H1 (cell line): ENCODE data around the gene TRAK1. TPM values are rescaled to one million over a fixed set of nuclear protein-coding genes. Genes with fewer than 3 reads are reported as not detected.

ENCODE experiments used
- BRCA1 ChIP-seq: IDR thresholded peaks from 2 replicates; pipeline ENCODE4 v1.6.1; 2012; ENCODE audit warnings: low read depth, low read length, improper control_type of control experiment
- EGR1 ChIP-seq: IDR thresholded peaks from 2 replicates; pipeline ENCODE4 v1.6.1; 2011; ENCODE audit warnings: low read depth, low read length, borderline replicate concordance
- EZH2 ChIP-seq: fragments of 200-600 bp; sonication (generic); IDR thresholded peaks from 2 replicates; pipeline ENCODE4 v1.7.1; 2012; ENCODE audit warnings: low read depth, mild to moderate bottlenecking, moderate library complexity, low read length, inconsistent platforms; ENCODE audit not compliant: severe bottlenecking
- JUN ChIP-seq: IDR thresholded peaks from 2 replicates; pipeline ENCODE4 v1.6.1; 2011; ENCODE audit warnings: low read depth, mild to moderate bottlenecking, improper control_type of control experiment, low read length
- KDM5A ChIP-seq: fragments of 200-600 bp; IDR thresholded peaks from 2 replicates; pipeline ENCODE4 v1.7.1; 2012; ENCODE audit warnings: mild to moderate bottlenecking, low read length, inconsistent platforms, mixed read lengths
- TBP ChIP-seq: IDR thresholded peaks from 2 replicates; pipeline ENCODE4 v1.6.1; 2011; ENCODE audit warnings: low read depth, low read length, improper control_type of control experiment
- polyA plus RNA-seq, 7 experiments: library from polyadenylated mRNA; depleted of rRNA in 3 of 7; stranded (reverse) in 5 of 7; unstranded in 2 of 7; fragments of >200 nt in 5 of 7; fragments of 200-250 nt in 2 of 7; gene quantifications; 1 replicate in 5 of 7; 2 replicates in 1 of 7; 4 replicates in 1 of 7; pipeline versions ENCODE4 v1.2.1 to v1.2.3, GENCODE V29; 2011 to 2013; ENCODE audit warnings: missing spikeins in 2 of 7, mixed read lengths in 2 of 7
- total RNA-seq: library from RNA; stranded (reverse); fragmentation: NEBNext Ultra II Directional; extraction: Animal tissue kit (Norgen Biotek cat#: 25700); gene quantifications from 2 replicates; pipeline ENCODE4 v1.2.1, GENCODE V29; 2021
- TF ChIP-seq, protein P1 (sequence below), 3 experiments: IDR thresholded peaks; 1 replicate in 2 of 3; 2 replicates in 1 of 3; pipeline versions ENCODE4 v1.5.1 to v1.6.1; 2011; ENCODE audit warnings: low read length in 3 of 3, mild to moderate bottlenecking in 3 of 3, inconsistent platforms in 2 of 3, low read depth in 1 of 3, moderate library complexity in 1 of 3; ENCODE audit not compliant: insufficient read depth in 1 of 3; ENCODE audit errors: control extremely low read depth in 1 of 3

Gene TRAK1
- total and polyA plus RNA-seq, 2 of the 8 experiments (the other 6 are each of a cell fraction or from before 2014, with no cell fraction given): 21.3 to 32.7 TPM

DNA sequence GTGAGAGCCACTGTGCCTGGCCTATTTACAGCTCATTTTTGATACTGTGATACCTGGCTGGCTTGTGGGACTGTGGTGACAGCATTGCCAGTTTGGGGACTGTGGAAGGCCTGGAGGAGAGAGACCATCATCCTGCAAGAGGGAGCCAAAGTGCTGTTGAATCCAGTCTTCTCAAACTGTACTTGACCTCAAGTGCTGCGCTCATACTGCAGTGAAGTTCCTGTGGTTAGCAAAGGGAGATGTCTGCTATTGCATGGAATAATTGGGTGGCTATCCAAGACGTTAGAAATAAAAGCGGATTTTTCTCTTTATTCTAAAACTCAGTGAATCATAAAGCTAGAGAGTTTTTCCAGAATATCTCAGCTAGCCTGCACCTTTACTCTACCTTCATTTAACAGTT lies 91.4 kb downstream of the TRAK1 start (continued):
- no peak for TF ChIP-seq EZH2
- no peak for TF ChIP-seq BRCA1
- no peak for TF ChIP-seq EGR1
- TF ChIP-seq, protein P1, sequence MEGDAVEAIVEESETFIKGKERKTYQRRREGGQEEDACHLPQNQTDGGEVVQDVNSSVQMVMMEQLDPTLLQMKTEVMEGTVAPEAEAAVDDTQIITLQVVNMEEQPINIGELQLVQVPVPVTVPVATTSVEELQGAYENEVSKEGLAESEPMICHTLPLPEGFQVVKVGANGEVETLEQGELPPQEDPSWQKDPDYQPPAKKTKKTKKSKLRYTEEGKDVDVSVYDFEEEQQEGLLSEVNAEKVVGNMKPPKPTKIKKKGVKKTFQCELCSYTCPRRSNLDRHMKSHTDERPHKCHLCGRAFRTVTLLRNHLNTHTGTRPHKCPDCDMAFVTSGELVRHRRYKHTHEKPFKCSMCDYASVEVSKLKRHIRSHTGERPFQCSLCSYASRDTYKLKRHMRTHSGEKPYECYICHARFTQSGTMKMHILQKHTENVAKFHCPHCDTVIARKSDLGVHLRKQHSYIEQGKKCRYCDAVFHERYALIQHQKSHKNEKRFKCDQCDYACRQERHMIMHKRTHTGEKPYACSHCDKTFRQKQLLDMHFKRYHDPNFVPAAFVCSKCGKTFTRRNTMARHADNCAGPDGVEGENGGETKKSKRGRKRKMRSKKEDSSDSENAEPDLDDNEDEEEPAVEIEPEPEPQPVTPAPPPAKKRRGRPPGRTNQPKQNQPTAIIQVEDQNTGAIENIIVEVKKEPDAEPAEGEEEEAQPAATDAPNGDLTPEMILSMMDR (IDR thresholded peaks at IDR 0.05; ENCODE audit: control extremely low read depth in 1 of 3, insufficient read depth in 1 of 3, low read depth in 1 of 3, low read length in 3 of 3): no peak
- no peak for TF ChIP-seq KDM5A
- no peak for TF ChIP-seq TBP
- no peak for TF ChIP-seq JUN
- TF ChIP-seq, all 59 proteins: peak for 0
